Body of pancreas (tissue), 4 donors: ENCODE results near the gene SEMA4D.

Experiments used
- POLR2A ChIP-seq, 3 donors: fragments of 450-650 bp; IDR thresholded peaks; one replicate each; pipeline ENCODE4 v1.6.1; 2016; ENCODE audit warnings: antibody characterized with exemption in 3 of 3, mild to moderate bottlenecking in 2 of 3
- TF ChIP-seq, protein P1 (sequence below), 7 experiments: fragments of 450-650 bp in 4 of 7; fragments of 200-600 bp in 3 of 7; sonication (generic) in 3 of 7; IDR thresholded peaks; one replicate each; pipeline ENCODE4 v1.5.1; 2016 to 2019; ENCODE audit warnings: antibody characterized with exemption in 7 of 7

- no peak for TF ChIP-seq POLR2A (IDR thresholded peaks at IDR 0.05)
- TF ChIP-seq, protein P1, sequence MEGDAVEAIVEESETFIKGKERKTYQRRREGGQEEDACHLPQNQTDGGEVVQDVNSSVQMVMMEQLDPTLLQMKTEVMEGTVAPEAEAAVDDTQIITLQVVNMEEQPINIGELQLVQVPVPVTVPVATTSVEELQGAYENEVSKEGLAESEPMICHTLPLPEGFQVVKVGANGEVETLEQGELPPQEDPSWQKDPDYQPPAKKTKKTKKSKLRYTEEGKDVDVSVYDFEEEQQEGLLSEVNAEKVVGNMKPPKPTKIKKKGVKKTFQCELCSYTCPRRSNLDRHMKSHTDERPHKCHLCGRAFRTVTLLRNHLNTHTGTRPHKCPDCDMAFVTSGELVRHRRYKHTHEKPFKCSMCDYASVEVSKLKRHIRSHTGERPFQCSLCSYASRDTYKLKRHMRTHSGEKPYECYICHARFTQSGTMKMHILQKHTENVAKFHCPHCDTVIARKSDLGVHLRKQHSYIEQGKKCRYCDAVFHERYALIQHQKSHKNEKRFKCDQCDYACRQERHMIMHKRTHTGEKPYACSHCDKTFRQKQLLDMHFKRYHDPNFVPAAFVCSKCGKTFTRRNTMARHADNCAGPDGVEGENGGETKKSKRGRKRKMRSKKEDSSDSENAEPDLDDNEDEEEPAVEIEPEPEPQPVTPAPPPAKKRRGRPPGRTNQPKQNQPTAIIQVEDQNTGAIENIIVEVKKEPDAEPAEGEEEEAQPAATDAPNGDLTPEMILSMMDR (IDR thresholded peaks at IDR 0.05): no peak
These were observed 69.6 kb downstream of the SEMA4D start for GRCh38 chr9:89428222-89428761.
